Midbrain (tissue), 1 donor: ENCODE data around the gene NDEL1.

Source experiments
- DNase-seq: peaks from one replicate; lab custom pipeline; 2025; lab: John Stamatoyannopoulos, UW

The NDEL1 gene

DNA sequence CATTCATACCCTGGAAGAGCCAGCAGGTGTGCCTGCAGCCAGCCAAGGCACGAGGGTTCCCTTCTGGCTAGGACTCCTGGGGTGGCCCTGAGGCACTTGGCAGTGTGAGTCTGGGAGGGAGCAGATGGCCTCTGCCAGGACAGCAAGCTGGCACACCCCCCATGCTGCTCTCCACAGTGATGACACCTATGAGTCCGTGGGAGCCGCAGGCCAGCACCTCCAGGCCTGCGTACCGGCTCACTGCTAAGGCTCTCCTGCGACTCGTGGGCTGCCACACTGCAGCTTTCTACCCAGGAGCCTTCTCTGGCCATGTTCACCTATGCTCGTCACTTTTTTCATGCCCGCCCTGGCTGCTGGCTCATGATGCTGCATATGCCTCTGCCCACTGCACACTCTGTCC lies 68.1 kb downstream of the NDEL1 start:
- no peak for DNase-seq

DNA sequence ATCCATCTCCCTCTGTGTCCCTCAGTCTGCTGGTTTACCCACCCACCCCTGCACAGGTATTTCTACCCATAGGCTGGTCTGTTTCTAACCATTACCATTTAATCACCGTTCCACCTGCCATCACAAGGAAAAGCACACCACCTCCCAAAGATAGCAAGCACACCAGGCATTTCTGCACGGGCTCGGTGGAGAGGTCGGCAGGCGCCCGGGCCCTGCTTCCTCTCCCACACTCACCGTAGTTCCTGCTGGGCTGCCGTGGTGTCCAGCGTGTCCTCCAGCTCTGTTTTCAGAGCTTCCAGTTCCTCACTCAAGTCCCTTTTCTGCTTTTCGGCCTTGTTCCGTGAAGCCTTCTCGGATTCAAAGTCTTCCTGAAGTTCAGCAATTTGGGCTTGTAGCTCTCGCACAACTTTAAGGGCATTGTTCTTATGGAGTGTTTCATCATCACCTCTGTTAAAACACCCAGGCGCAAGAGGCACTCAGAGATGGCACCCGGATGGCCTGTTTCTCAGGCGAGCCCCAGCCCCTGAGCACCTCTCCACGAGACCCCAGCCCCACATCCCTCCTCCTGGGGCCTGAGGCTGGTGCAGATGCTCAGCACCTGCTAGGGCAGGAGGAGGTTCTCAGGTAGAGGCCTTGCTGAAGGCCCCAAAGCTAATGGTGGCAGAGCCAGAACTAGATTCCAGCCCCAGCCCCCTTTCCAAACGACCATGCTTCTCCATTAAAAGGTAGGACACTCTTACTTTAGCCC lies 69.0 kb downstream of the NDEL1 start:
- DNase-seq = no peak

- no peak for DNase-seq
Measured at GRCh38 chr17:8506145-8506544, 70.5 kb downstream of the NDEL1 start.

- DNase-seq = no peak
Measured at GRCh38 chr17:8514801-8515200, 79.1 kb downstream of the NDEL1 start.
